Inferior parietal cortex (tissue), 1 donor: Measurements from ENCODE around the gene CCDC50.

Experiments used
- DNase-seq: peaks from one replicate; pipeline ENCODE4 v3.0.0-alpha.2; 2016; ENCODE audit errors: extremely low spot score

CCDC50 gene

DNA sequence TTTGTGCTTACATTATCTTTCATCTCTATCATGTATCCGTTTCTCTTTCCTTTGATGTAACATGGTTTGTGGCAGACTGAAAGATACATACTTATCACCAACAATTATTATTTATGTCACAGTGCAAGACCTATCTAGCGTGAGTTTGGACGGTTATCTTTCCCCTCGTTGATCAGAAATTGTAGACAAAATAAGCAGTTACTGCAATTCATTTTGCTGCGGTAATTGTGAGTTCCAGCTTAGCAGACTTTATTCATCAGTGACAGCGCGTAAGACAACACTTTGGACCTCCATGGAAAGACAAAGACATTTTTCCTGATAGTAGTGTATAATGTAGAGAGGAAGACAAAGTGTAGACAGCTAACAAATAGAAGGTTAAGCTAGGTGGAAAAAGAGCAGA lies 52.1 kb downstream of the CCDC50 start:
- no peak for DNase-seq

DNA sequence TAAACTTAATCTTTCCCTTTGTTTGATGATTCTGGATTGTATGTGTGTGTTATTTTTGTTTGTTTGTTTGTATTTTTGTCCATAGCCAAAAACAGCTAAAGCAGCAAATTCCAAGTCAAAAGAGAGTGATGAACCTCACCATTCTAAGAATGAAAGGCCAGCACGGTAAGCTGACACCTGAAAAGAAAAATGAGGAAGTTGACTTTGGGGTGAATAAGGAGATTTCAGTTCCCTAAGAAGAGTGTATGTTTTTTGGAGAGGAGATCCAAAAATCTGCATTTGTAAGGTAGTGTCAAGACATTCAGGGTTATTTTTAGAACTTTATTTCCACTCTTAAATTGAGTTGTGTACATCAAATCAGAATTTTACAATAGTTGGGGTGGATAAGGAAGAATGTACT lies 53.5 kb downstream of the CCDC50 start:
- no peak for DNase-seq

DNA sequence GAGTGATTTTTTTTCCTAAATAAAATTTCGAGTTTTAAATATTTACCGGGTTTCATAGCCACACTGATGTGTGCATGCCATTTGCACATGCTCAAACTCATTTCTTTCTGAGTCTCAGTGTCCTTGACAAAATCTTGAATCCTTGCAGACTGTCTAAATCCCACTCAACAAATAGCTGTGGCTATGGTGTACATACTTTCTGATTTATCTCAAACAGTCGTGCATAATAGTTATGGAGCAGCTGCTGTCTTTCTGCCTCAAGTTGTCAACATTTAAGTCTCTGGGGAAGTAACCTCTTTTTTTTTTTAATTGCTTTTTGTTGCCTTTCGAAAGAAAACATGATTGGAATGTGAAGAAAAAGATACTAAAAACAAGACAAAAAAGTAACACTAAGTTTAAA lies 53.9 kb downstream of the CCDC50 start:
- DNase-seq, result no peak

DNA sequence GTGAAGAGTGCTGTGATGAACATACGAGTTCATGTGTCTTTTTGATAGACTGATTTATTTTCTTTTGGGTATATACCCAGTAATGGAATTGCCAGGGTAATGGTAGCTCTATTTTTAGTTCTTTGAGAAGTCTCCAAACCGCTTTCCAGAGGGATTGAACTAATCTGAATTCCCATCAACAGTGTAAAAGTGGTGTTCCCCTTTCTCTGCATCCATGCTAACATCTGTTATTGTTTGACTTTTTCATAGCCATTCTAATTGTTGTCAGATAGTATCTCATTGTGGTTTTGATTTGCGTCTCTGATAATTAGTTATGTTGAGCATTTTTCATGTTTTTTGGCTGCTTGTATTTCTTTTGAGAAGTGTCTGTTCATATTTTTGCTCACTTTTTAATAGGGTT lies 55.9 kb downstream of the CCDC50 start:
- DNase-seq, result no peak

DNA sequence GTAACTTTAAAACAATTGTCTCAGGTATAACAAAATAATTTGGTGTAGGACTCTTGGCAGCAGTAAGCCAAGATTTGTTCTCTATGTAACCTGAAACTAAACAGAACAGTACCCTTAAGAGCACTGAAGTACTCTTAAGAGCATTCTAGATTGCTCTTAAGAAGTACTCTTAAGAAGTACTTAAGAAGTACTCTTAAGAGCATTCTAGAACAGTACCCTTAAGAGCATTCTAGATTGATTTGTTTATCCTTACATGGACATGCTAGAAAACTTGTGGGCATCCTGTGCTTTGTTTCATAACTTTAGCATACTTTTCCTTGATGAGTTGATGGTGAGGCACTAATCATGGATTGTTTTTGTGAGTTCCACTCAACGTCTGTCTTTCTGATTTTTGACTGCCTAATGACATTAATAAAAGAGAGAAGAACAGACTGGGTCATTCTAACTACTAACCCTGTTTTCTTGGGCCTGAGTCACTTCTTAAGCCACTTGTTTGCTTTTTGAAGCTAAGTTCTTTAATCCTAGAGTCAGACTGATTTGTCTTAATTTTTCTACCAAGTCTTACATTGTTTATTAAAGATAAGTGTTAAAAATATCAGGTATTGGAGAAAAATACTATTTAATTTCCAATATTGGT lies 58.4 kb downstream of the CCDC50 start:
- DNase-seq, result no peak

DNA sequence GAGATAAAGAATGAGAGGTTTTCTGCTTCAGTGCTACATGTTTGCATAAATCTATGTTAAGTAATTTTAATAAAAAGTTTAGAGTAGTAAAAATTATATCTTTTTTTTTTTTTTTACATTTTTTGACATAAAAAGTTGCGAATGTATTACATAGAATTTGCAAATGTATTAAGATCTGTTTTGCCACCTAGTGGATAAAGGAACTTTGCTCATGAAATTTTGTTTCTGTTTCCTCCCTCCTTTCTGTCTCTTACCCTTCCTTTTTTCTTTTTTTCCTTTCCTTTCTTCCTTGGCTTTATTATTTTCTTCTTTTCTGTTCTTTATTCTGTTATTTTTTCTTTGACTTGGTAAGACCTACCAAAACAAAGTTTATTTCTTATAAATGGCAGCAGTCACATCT lies 59.6 kb downstream of the CCDC50 start:
- no peak for DNase-seq

DNA sequence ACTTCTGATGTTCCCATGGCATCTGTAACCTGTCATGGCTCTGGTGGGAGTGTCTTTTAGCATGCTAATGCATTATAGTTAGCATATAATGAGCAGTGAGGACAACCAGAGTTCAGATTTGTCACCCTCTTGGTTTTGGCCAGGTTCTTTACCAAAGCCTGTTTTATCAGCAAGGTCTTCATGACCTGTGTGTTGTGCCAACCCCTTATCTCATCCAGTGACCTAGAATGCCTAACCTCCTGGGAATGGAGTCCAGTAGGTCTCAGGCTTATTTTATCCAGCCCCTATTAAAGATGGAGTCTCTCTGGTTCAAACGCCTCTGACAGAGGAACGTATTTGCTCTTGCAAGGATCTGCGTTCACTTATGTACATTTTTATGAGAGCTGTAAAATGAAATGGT lies 61.4 kb downstream of the CCDC50 start:
- DNase-seq, result no peak

DNA sequence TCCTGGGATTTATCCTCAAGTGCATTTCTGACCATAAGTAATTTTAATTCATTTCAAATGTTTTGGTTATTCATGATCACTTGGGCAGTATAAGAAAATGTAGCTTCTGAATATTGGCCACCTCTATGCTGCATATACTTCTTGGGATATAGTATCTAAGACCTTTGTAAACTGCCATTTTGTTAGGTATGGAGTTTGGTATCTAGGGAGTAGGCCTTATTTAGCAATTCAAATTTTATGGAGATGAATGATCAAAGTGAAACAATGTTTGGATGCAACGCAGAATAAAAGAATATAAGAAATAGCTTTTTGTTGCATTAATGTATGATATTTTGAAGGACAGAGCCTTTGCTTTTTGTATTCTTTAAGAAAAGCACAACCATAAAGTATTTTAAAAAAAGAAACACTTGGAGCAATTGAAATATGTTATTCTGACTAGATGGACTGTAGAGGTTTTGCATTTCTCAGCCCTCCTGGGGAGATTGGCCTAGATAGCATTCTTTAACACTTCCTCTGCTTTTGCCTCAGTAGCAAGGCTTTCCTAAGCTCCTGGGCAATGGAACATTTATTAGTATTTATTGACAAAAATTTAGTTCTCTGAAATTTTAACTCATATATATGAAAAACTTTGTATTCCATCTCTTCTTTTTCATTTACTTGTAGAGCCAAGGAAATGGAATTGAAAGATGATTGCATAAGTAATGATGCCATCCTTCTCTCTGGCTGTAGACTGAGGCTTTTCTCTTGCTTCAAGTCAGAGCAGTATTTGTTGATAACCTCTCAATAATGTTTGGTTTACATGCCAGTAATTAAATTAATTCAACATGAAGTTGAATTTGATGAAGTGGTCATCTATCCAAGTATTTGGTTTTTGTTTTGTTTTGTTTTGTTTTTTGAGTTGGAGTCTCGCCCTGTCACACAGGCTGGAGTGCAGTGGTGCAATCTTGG lies 62.9 kb downstream of the CCDC50 start:
- no peak for DNase-seq

DNA sequence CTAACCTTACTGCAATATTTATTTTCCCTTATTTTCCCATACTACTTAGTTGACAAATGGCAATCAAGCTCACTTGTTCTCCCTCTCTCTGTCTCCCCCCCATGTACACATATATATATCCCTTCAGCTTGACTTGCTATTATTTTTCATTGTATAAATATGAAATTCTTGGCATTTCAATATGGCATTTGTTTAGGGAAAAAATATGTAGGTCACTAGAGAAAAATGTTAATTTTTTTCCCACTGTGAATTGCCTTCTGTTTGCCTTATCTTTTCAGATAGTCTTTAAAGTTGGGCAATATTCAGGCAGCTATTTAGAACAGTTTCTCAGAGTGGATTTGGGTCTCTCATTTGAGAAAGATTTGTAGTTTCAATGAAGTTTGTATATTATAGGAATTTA lies 64.0 kb downstream of the CCDC50 start:
- no peak for DNase-seq

DNA sequence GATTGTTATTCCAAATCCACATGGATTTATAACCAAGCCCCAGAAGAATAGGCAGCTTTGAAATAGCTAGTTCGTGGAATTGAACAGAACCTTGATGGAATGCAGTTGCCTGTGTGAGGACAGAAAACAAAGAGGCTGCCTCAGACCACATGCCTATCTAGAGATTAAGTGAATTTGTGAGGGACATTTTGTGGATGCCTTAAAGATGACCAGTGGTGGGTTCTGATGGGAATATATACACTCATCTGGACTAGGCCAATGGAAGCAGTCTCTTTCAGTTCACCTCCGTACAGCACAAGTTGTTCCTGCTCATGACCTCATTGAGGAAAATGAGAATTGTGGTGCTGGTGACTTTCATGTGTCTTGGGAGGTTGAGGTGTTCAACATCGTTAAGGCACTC lies 68.6 kb downstream of the CCDC50 start:
- no peak for DNase-seq

DNA sequence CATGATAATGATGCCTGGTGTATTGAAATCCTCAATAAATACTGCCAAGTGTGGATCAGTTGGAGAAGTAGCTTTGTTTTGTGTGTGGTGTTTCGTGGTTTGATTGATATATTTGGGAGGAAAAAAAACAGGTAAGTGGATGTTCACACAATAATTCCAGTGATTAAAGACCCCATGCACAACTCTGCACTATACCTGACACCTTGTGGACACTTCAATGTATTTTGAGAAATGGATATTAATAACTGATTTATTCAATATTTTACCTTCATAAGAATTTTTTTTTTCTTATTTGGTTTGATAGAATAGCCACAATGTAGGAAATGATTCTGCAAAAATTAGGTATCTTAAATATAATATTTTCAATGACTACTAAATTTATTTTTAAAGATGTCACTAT lies 69.4 kb downstream of the CCDC50 start:
- DNase-seq, result no peak

DNA sequence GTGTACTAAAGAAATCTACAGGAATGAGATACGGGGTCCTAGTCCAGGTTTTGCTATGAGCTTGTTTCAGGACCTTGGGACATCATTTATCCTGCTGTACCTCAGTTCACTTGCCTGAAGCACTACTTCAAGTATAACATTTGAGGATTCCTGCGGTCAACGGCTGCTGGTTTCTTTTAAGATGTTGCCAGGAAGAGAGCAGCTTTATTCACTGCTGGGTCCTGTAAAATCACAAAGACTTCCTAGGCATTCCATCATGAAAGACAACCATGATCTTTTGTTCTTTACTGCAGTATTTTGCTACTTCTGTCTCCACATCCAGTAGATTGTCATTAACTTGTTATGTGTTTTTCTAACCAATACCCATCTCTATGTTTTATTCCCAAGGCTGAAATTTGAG lies 70.7 kb downstream of the CCDC50 start:
- DNase-seq, result no peak

DNA sequence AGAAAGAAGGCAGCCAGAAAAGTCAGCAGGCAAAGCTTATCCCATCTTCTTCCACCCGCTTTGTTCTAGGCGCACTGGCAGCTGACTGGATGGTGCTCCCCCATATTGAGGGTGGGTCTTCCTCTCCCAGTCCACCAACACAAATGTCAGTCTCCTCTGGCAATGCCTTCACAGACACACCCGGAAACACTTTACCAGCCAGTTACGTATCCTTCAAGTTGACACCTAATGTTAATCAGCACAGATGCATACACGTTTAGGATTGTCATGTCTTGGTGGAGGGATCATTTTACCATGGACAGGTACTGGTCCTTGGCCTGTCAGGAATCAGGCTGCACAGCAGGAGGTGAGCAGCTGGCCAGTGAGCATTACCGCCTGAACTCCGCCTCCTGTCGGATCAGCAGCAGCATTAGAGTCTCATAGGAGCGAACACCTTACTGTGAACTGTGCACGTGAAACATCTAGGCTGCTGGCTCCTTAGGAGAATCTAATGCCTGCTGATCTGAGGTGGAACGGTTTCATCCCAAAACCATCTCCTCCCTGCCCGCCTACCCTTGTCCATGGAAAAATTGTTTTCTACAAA lies 72.7 kb downstream of the CCDC50 start:
- DNase-seq, result no peak

DNA sequence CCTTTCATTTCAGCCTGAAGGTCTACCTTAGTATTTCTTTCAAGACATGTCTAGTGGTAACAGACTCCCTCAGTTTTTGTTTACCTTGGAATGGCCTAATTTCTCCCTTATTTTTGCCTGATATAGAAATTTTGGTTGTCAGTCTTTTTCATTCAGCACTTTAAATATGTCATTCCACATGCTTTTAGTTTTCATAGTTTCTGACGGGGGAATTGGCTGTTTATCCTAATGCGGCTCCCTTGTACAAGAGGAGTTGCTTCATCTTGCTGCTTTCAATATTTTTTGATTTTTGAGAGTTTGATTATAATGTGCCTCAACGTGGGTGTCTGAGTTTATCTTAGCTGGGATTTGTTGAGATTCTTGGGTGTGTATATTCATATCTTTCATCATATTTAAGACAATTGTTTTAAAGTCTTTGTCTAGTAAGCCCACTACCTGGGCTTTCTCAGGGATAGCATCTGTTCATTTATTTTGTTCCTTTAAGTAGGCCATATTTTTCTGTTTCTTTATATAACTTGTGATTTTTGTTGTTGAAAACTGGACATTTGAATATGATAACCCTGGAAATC lies 80.7 kb downstream of the CCDC50 start:
- DNase-seq, result no peak

DNA sequence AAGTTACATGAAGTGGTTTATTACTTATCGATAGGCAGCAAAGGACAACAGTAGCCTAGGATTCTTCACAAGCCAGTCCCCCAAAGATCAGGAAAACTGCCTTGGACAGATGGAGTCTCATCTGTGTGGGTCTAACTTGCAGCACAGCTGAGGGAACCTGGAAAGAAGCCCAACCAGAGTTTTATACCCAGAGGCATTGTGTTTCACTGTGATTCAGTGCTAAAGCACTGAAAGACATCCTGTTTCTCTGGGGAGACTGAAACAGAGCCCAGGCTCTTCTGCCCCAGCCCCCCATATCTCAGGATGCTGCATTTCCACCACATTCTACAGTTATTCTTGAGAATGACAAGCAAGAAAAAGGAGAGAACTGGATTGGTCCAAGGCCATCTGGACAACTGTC lies 83.6 kb downstream of the CCDC50 start:
- peak; percentile 50 for DNase-seq

DNA sequence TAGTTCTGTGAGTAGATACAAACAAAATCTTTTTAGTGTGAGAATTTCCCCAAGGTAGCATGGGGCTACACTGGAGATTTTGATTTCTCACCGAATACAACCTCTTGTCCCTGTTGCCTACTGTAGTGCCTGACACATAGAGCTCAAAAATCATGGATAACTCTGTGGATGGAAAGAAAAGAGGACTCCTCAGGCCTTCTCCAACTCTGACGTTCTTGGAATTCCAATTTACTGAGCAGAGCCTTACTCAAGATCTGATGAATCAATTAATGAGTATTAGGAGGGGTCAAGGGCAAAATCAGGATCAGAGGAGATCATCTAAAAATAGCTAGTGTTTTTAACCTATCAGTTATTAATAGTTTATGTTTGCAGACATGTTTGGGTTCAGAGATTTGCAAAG lies 85.1 kb downstream of the CCDC50 start:
- DNase-seq, result no peak

DNA sequence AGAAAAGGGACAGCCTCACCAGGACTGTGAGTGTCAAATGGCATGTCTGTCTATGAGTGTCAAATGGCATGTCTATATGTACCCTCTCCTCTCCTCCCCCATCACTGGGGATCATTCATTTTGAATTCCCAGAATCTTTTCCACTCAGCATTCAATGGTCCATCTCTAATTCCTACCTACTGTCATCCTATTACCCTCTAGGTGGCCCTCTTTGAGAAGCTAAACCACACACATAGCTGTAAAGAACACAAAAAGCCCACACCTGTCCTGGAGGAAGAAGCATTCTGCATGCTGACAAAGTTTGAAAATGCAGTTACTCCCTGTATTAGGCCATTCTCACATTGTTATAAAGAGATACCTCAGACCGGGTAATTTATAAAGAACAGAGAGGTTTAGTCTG lies 85.5 kb downstream of the CCDC50 start:
- no peak for DNase-seq

DNA sequence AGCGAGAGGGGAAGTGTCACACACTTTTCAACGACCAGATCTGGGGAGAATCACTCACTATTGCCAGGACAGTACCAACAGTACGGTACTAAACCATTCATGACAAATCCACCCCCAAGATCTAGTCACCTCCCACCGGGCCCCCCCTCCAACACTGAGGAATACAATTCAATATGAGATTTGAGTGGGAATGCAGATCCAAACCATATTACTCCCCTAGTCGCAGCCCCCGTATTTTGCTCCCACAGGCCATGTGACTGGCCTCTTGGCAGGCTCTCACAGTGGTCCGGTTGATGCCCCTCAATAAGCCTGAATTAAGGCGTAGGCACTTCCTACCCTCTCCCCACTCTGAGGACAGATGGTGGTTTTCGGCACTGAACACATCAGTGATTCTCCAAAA lies 86.4 kb downstream of the CCDC50 start:
- no peak for DNase-seq

DNA sequence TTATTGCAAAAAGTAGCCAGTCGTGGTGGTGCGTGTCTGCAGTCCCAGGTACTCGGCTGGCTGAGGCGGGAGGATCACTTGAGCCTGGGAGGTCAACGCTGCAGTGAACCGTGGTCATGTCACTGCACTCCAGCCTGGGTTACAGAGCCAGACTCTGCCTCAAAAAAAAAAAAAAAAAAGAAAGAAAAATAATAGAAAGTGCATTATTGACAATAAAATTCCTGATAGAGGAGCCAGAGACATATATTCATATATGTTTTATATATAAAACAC lies 88.2 kb downstream of the CCDC50 start:
- no peak for DNase-seq

DNA sequence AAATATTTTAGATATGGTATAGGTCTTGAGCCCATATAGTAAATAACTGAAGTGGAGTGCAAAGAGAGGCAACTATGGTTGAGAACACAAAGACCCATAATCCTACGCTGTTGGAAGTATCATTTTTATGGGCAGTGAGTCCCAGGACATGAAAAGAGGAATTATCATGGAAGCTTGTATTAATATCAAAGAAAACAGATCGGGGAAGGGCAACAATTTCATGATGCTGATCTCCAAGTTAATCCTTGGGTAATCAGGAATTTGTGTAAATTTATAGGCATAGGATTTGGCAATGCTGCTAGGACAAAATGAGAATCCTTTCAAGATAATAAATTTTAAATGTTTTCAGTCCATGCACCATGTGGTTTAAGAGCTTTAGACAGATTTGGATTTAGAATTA lies 91.6 kb downstream of the CCDC50 start:
- DNase-seq, result no peak

DNA sequence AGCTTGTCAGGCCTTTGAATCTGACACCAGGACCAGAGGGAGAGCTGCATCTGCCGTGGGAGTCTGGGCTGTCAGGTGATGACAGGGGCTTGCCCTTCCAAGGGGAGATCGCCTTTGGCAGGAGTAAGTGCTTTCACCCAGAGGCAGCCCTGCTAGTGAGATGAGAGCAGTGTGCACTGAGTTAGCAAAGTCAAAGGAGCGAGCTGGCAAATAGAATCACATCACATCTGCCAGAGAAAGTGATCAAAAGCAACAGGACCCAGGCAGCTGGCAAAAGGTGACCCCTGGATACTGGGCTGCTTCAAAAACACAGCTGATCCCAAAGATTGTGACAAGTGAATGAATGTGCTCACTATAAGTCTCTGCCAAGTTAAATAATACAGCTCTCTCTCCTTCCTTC lies 95.7 kb downstream of the CCDC50 start:
- no peak for DNase-seq

DNA sequence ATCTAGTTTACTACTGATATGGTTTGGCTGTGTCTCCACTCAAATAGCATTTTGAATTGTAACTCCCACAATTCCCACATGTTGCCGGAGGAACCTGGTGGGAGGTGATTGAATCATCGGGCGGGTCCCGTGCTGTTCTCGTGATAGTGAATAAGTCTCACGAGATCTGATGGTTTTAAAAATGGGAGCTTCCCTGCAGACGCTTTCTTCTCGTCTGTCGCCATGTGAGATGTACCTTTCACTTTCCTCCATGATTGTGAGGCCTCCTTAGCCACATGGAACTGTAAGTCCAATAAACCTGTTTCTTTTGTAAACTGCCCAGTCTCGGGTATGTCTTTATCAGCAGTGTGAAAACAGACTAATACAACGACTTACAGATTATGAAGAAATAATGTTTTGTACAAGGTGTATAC lies 96.1 kb downstream of the CCDC50 start:
- peak; percentile 49 for DNase-seq

DNA sequence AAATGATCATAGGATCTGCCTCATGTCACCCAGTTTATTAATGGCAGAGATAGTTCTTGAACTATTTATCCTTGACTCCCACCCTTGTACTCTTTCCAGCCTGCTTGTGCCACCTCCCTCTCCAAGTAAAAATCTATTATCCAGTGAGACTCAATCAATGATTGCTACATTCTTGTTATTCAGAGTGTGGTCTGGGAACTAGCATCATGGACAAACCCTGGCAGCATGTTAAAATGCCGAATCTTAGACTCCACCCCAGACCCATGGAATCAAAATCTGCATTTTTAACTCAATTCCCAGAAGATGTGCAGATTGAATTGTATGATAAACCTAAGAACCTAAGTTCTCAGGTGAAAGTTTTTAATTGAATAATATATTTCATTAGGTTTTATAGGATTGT lies 97.1 kb downstream of the CCDC50 start:
- DNase-seq, result no peak
